Stimulated activated CD8-positive, alpha-beta memory T cell treated with anti-CD3 and anti-CD28 coated beads, Interleukin-2, amount 100 ng/mL, for 1 hour (primary cell): ENCODE data around the gene PM20D2.
"Not testable (repeated sequence)": the region's sequence is repeated elsewhere in the genome, so short reads cannot be mapped to it uniquely, and the experiment has no call there.

Experiments
- DNase-seq, 2 donors: peaks; one replicate each; pipeline ENCODE4 v3.0.0-alpha.2; 2020; ENCODE audit warnings: low read depth in 2 of 2

PM20D2 gene, protein sequence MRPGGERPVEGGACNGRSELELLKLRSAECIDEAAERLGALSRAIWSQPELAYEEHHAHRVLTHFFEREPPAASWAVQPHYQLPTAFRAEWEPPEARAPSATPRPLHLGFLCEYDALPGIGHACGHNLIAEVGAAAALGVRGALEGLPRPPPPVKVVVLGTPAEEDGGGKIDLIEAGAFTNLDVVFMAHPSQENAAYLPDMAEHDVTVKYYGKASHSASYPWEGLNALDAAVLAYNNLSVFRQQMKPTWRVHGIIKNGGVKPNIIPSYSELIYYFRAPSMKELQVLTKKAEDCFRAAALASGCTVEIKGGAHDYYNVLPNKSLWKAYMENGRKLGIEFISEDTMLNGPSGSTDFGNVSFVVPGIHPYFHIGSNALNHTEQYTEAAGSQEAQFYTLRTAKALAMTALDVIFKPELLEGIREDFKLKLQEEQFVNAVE

DNA sequence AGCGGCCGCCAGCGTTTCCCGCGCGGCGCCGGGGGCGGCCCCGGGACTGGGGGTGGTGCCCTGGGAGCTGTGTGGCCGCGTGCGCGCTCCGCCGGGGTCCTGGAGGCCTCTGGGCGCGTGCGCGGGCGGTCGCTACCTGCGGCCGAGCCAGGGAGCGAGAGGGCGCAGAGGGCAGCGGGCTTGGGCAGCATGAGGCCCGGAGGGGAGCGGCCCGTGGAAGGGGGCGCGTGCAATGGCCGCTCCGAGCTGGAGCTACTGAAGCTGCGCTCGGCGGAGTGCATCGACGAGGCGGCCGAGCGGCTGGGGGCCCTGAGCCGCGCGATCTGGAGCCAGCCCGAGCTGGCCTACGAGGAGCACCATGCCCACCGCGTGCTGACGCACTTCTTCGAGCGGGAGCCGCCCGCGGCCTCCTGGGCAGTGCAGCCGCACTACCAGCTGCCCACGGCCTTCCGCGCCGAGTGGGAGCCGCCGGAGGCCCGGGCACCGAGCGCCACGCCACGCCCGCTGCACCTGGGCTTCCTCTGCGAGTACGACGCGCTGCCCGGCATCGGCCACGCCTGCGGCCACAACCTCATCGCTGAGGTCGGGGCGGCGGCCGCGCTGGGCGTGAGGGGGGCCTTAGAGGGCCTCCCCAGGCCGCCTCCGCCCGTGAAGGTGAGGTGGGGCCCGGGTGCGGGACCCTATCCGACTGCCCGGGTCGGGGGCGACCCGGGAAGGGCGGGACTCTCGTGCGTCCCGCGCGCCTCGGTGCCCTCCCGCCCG lies at the start of gene PM20D2:
Gene PM20D2, plus strand, starts transcription at position 100 of the 762 bp plus-strand sequence. Its CDS starts 90 bp downstream, at position 190.
- peak; percentile 29 to 44 for DNase-seq

DNA sequence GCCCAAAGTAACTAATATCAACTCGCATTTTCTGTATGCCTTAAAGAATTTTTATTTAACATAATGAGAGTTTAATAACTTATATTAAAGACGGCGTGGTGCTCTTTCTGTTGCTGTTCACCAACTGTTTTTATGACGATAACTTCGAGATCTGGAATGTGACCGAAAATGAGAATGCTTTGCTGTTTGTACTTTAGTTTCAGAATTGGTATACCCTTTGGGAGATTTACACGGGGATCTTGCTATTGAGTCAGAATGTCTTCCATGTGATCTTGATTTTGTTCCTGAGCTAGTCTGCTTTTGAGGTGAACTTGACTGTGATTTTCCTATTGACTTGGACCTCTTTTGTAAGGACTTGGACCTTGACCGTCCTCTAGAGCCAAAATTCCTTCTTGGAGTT lies 47.4 kb upstream of the PM20D2 start:
- no peak for DNase-seq

DNA sequence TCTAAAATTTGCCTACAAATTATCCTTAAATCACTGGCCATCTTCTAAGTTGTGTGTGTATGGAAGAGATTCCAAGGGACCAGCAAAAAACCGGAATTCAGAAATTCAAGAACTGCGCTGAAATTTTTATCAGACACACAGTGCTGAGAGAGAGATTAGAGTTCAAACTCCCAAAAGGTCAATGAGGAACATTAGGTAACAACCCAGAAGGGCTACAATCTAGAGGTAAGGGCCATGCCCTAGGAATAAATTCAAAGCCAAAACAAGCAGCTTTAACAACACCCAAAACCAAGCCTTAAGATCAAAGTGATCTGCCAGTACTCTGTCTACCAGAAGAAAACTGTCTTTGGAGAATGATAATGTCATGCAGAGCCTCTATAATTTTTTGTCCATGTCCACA lies 45.7 kb upstream of the PM20D2 start:
- no peak for DNase-seq

DNA sequence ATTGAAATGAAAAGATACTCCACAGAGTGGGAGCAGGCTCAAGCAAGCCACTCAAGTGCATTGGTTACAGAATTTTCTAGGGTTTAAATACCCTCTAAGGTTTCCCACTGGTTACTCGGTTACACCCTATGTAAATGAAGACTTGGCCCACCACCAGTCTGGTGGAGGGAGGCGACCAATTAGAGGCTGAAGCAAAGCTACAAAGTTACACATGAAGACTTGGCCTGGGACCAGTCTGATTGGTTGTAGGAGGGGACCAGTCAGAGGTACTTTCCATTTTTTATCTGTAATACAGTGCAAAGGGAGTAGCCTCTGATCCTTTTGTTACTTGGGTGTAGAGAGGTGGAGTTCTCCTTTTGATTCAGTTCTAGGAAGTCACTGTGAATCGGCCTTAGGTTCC lies 35.6 kb upstream of the PM20D2 start:
- no peak for DNase-seq

DNA sequence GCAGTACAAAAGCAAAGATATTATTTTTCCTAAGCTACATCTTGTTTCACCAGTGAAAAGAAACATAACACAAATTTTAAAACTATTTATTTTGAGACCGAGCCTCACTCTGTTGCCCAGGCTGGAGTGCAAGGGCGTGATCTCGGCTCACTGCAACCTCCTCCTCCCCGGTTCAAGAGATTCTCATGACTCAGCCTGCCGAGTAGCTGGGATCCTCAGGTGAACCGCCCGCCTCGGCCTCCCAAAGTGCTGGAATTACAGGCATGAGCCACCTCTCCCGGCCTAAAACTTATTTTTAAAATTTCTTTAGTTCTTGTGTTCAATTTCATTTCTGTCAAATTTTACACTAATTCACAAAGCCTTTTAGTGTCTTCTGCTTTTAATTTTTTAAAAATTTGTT lies 33.9 kb upstream of the PM20D2 start:
- no peak for DNase-seq

DNA sequence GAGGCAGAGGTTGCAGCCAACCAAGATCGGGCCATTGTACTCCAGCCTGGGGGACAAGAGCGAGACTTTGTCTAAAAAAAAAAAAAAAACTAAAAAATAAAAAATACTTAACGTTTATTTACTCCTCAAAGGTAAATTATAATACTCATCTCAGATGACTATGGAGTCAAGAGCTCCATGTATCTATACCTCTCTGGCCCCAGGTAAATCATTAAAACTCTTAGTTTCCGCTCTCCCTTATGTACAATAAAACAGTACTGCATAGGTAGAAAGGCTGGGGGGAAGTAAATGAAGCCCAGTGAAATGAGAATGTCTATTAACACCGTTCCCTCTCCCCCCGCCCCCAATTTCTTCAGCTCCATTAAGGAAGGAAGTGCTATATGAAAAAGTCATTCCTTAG lies 29.2 kb upstream of the PM20D2 start:
- DNase-seq: no peak

DNA sequence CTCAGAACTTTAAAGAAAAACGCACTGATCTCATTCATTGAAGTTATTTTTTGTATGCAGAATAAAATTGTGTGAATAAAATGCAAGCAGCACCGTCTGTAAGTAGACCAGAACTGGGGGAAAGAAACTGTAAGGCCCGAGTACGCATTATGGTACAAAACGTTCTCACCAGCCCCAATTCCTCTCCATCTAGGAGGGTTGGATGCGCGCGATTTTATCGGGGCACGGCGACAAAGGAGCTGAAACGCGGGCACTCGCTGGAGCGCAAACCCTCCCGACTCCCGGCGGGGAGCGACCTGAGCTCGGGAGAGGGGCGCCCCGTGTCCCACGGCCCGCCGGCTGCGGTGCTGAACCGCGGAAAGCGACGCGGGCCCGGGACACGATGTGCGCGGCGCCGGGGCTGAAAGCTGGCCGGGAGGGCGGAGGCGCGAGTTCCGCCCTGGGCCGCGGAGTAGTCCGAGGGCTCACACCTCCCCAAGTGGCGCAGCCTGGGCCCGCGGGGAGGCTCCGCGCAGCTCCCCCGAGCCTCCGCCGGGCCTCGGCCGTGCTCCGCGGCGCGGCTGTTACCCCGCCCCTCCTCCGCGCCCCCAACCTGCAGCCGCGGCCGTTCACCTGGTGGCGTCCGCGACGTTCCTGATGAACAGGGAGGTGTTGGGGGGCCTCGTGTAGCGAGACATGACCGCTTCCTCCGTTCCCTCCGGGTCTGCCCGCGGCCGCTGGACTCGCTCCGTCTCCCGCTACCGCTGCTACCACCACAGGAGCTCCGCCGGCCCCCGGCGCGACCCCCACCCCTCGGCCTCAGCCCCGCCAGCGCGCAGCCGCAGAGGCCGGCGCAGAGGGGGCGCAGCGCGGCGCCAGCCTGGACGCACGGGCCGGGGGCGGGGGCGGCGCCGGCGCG lies 28.4 kb upstream of the PM20D2 start, which contains the start of gene SRSF12:
Gene SRSF12, minus strand, starts transcription at position 861 of the 898 bp plus-strand sequence. Its CDS starts 184 bp downstream, at position 677.
- DNase-seq: peak in 1 of 2 donors; percentile 4

DNA sequence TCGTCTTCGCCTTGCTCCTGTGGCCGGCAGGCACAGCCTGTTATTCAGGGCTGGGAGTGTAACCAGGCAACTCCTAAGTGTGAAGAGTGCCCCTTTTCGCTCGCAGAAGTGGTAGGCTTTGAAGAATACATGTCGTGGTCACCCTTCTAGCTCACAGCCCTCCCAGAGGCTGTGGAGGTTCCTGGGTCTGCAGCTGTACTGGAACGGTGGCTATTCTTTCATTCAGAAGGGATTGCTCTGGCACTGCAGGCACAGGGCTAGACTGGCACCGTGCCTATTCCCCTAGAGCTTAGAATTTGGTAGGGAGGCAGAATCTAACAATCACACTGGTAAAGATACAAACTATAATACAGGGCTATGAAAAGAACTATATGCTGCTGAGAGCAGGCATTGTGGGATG lies 26.9 kb upstream of the PM20D2 start:
- DNase-seq: no peak

DNA sequence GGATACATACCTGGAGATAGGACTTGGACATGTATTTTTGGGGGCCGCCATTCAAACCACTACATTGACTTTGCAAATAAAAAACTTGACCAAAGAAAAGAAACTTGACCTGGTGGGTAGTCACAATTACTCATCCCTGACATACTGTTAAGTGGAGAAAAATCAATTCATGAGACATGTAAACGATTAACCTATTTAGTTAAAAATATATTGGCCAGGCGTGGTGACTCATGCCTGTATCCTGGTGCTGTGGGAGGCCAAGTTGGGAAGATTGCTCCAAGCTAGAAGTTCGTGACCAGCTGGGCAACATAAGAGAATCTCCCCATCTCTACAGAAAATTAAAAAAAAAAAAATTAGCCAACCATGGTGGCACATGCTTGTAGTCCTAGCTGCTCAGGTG lies 25.5 kb upstream of the PM20D2 start:
- DNase-seq: no peak

DNA sequence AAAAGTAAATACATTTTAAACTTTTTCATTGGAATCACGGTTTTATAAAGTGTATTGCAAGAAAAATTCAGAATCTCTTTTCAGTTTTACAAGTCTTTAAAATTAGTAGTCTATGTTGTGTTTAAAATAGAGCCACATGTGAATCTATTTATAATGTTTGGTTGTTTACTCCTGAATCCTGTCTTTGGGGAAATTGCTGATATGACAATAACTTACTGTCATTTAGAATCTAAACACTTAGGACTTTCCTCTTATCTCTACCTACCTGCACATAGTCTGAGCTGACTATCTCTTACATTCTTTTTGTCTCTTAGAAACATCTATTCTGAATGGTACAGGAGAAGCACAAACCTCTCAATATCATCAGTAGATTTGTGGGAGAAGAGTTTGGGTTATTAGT lies 23.9 kb upstream of the PM20D2 start:
- DNase-seq: no peak

DNA sequence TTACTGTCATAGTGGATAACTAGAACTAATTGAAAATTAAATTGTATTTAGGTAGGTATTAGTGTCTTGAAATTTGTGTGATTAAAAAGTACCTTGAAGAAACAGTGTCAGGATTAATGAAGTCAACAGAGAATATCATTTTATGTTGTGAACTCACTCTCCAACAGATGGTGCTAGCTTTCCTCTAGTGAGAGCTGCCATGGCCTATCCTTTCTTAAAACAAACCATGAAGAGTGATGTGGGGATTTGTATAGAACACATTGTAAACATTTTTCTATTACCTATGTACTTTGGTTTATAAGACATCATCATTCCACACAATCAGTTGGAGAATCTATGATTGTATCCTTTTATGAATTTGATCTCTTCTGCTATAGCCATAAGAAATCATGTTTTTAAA lies 23.2 kb upstream of the PM20D2 start:
- DNase-seq: no peak

DNA sequence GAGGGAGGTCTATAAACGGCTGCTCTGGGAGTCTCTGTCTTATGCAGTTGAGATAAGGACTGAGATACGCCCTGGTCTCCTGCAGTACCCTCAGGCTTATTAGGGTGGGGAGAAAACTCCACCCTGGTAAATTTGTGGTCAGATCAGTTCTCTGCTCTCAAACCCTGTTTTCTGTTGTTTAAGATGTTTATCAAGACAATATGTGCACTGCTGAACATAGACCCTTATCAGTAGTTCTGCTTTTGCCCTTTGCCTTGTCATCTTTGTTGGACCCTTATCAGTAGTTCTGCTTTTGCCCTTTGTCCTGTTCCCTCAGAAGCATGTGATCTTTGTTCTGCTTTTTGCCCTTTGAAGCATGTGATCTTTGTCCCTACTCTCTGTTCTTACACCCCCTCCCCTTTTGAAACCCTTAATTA lies 17.6 kb upstream of the PM20D2 start:
- DNase-seq: not testable (repeated sequence)

DNA sequence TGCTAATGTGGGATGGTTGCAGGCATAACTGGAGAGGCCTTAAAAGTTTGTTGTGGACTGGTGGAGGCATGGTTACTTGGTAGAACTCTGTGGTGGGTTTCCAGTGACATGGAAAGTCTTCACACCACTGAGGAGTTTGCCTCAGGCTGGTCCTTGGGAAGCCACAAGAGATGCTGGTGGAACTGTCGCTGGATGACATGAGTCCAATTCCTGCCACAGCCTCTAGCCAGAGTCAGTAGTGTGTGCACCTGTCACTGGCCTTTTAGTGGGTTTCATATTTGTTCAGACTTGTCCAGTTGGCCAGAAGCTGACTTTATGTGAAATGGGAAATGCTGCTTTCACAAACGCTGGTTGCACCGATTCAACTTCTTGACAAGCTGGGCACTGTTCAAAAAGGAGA lies 14.3 kb upstream of the PM20D2 start:
- no peak for DNase-seq

DNA sequence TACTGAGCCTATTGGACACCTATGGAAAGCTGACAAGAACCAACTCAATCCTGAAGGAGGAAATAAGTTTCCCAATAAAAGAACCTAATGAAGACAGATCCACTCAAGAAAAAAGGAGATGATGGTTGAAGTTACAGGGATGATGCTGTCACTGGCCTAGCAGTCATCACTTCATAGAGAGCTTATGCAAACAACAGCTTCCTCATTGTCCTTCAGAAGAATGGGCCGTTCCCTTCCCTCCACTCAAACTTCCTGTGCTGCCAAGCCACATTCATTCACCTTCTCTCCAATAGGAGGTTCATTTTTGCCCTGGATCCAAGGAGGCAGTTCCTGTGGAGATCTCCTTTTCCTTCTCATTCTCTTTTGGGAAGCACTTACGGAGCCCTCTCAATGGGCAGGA lies 13.8 kb upstream of the PM20D2 start:
- no peak for DNase-seq

DNA sequence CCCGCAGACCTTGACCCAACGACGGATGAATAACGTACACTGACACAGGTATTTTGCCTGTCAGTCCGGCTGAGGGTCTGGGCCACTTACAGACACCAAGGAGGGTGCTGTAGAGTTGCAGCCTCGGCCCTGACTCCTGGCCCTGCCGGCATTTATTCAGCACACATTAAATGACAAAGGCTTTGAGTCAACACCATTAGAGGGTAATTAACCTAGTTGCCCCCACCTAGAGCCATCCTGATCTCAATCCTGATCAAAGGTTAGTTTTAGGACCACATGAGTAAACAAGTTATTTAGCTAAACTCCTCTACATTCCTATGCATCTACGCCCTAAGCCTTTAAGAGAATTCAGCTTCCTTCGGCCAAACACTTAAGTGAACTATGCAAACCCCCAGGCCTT lies 11.9 kb upstream of the PM20D2 start:
- DNase-seq: no peak

DNA sequence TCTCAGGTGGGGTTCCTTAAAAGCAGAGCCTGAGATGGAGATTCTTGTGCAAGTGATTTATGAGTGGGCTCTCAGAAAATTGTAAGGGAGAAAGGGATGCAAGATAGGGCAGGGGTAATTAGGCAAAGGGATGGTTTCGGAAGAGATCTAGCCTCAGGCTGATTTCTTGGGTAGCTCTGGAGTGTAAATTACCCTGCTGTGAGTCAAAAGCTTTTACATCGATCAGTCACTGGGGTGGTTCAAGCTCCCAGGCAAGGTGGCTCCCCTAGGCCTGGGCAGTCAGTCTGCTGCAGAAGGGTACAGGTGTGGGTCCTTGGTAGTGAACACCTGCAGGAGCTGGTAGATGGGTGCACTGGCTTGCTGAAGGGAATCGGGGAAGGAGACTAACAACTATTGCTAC lies 11.1 kb upstream of the PM20D2 start:
- DNase-seq: no peak

DNA sequence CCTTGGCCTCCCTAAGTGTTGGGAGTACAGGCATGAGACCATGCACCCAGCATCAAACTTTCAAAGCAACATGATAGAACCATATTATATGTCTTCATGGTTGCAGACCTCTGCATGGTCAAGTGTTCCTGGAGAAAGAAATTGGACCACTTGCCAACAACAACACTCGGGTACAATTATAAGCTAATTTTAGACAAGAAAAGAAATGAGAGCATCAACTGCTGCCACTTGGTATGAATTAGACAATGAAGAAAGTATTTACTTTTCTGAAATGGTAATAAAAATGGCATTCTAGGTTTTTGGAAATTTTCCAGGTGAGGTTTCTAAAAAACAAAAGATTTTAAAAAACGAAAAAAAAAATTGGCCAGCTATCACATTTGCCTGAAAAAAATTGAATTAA lies 7.7 kb upstream of the PM20D2 start:
- no peak for DNase-seq

DNA sequence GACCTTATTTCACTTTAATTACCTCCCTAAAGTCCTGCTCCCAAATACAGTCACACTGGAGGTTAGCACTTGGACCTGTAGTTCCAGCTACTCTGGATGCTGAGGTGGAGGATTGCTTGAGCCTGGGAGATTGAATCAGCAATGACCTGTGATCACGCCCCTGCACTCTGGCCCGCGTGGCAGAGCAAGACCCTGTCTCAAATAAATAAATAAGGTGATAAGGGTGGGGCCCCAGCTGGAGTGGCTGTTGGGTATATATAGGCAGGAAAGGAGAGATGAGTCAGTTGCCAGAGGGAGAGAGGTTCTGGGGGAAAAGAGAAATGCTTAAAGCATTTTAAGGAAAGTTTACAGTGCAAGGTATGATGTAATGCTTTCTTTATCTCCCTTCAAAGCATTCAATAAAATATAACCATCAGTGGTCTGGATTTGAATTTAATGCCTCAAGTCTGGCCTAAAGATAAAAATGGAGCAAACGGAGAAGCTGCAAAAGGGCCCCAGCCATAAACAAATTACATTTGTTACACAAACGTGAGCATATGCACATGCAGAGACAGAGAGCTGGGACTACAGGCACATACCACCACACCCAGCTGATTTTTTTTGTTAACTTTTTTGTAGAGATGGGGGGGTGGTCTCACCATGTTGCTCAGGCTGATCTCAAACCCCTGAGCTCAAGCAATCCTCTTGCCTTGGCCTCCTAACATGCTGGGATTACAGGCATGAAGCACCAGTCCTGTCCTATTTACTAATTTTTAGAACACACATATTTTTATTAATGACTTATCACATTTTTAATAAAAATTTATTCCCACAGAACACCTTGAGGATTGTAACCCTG lies 6.1 kb upstream of the PM20D2 start:
- no peak for DNase-seq

DNA sequence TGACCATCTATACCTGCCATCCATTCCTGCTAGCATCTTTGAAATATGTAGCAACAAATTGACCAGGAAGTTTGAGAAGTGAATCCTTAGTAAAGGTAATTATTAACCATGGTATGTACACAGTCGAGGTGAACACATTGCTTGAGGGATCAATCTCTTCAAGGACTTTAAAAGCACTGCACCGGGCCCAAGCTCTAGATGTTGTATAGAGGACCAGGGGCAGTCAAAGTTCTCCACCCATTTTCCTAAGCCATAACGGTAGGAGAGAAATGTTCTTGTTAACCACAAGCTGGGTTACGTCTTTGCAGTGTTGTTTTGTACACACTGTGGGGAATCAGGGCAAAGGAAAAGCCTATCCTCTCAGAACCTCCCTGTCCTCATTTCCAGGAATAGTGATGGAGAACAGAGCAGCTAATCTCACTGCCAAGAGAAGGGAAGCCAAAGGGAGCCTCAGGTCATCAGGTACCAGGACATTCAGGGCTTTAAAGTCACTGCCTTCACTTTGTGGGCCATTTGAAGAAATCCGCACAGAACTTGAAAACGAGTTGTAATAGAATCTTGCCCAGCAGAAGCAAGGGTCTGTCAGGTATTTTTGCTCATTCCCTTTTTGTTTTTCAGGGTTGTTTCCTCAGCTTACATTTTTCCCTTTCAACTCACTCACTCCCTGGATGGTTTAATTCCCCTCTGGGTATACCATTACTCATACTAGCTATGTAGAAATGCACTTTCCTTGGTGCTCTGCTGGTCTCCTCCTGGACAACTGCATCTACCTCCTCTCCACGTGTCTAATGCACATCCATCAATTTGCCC lies 5.3 kb upstream of the PM20D2 start:
- DNase-seq: no peak

DNA sequence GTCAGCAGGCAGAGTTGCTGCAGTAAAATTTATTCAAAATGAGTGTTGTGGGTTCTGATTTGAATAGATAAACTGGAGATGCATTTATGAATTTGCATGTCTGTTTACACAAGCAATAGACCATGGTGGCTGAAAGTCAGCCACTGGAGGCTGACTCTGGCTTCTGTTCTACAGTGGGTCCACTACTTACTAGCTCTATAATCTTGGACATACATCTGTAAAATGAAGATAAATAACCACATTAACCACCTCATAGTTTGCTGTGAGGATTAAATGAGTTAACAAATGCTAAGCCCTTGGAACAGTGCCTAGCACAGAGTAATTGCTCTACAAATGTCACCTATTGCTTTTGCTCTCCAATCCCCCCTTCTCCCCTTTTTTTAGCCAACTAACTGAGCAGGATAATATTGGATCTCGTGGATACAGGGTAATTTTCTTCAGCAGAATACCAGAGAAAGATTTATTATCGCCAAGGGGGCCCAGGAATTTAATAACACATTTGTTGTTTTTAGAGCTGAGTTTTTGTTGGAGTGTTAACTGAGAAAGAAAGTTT lies 1.4 kb upstream of the PM20D2 start:
- DNase-seq: no peak
